GM21717 (cell line): ENCODE data around the gene TSPAN5.
"Not testable (repeated sequence)": the region's sequence is repeated elsewhere in the genome, so short reads cannot be mapped to it uniquely, and the experiment has no call there.

ENCODE experiments used
- ATAC-seq: cut with Tn5 transposase; IDR thresholded peaks from one replicate; pipeline ENCODE4 v1.9.1; 2021; ENCODE audit warnings: mild to moderate bottlenecking, moderate library complexity; ENCODE audit not compliant: unreplicated experiment

The TSPAN5 gene

DNA sequence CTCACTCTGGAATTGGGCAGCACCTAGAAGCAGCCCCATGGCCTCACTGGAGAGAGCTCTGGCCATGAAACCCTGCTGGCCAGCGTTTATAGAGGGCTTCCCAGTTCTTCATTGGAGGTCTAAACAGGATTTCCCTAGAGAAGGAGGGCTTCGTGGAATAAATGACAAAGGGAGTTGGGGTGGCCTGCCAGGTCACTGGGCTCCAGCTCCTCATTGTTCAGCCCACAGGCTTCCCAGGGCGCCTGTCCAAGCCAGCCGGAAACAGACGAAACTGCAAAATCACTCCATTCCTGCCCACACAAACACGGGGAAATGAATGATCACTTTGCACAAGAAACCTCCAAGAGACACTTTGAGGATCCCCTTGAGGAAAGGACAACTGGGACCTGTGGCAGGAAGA is 189.7 kb downstream of the TSPAN5 start:
- no peak for ATAC-seq

DNA sequence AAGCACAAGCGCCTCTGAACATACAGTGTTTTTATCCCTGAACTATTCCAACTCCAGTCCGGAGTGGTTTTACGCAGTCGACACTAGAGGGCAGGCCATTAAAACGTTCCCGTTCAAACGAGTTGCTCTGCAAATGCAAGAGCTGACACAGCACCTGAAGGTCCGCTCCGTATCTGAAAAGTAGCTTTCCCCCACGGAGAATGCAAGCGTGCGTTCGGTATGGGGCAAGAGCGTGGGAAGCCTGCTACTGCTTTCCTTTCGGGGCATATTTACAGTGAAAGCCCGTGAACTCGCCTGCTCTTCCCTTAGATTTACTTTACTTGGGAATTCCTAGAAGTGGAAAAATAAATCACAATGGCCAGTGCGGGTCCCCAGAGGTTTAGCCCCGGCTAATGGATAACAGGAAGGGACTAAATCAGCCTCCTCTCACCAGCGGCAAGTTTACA is 190.8 kb downstream of the TSPAN5 start:
- peak; percentile 95 for ATAC-seq

- ATAC-seq = no peak
These were observed 191.4 kb downstream of the TSPAN5 start for GRCh38 chr4:98466868-98467599.

GRCh38 chr4:98462487-98462886 is 195.9 kb downstream of the TSPAN5 start:
- ATAC-seq = no peak

- not testable (repeated sequence) for ATAC-seq
These were observed 197.1 kb downstream of the TSPAN5 start for GRCh38 chr4:98461121-98461865.

DNA sequence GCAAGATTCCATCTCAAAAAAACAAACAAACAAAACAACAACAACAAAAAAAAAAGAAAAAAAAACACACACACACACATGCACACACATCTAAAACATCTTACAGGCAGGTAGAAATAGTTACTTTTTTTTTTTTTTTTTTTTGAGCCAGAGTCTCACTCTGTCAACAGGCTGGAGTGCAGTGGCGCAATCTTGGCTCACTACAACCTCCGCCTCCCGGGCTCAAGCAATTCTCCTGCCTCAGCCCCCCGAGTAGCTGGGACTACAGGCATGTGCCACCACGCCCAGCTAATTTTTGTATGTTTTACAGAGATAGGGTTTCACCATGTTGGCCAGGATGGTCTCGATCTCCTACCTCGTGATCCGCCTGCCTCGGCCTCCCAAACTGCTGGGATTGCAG is 201.0 kb downstream of the TSPAN5 start:
- not testable (repeated sequence) for ATAC-seq

DNA sequence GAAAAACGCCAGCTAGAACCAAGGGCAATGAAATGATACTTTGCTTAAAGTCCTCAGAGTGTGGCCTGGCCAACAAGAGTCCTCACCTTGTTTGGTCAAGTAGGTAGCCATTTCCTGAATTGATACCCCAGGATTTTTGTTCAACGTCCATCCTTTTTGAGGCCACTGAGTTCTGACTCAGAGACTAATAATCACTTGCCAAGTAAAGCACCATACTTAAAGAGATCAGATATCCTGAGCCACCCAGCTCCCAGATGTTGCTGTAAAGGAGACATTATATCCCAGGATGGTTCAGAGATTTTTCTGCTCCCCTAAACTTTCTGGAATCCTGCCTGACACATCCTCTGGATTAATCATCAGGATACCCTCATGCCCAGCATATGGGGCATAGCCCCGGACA is 206.3 kb downstream of the TSPAN5 start:
- ATAC-seq = no peak

DNA sequence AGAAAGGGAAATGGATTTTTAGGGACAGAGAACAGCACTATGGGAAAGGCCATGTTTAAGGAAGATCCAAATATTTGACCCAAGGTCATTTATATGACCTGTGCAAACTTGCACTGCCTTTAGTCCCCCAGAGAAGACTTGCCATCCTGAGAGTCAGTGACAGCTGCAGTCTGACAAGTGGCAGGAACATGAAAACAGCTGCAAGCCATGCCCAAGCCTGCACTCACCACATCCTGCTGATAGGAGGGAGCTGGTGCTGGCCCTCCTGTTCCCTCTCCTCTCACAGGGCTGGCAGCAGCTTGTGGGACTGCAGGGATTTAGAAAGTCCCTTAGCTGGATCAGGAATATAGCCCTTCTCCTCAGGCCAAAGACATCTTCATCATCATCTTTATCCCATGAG is 209.5 kb downstream of the TSPAN5 start:
- peak; percentile 29 for ATAC-seq

GRCh38 chr4:98447648-98448047 is 210.8 kb downstream of the TSPAN5 start:
- ATAC-seq = no peak

DNA sequence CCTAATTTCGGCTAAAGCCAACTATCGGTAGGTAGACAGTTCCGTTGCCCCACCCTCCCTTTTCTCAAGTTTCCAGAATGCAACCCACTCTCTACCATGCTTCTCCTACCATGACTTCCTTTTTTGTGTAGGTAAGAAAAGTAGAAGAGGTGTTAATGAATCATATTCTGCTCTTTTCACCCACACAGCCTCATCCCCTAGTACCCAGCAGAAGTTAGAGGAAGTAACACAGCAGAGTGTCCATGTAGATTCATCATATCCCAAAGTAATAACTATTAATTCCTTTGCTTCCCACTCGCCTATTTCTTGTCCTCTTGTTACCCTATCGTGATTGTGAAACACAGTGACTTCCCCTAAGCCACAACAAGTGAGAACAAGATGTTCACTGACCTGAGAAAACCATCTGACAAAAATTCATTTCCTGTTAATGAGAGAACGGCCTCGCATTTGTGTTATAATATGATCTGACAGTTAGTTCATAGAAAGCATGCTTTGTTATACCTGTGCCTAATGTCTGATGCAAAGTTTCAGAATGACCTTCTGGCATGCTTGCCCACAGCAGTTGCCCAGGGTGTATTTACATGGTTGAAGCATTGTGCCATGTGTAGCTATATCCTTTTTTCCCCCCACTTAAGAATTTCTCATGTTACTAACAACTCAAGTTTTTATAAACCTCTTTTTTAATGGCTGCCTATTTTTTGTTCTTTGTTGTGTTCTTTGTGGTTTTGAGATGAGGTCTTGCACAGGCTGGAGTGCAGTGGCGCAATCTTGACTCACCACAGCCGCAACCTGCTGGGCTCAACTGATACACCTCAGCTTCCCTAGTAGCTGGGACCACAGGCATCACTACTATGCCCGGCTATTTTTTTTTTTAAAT is 211.7 kb downstream of the TSPAN5 start:
- ATAC-seq = peak; percentile 79

- no peak for ATAC-seq
These were observed 214.0 kb downstream of the TSPAN5 start for GRCh38 chr4:98444371-98444770.

GRCh38 chr4:98434816-98435215 is 223.6 kb downstream of the TSPAN5 start:
- ATAC-seq = no peak

GRCh38 chr4:98433691-98434090 is 224.7 kb downstream of the TSPAN5 start:
- ATAC-seq = no peak

DNA sequence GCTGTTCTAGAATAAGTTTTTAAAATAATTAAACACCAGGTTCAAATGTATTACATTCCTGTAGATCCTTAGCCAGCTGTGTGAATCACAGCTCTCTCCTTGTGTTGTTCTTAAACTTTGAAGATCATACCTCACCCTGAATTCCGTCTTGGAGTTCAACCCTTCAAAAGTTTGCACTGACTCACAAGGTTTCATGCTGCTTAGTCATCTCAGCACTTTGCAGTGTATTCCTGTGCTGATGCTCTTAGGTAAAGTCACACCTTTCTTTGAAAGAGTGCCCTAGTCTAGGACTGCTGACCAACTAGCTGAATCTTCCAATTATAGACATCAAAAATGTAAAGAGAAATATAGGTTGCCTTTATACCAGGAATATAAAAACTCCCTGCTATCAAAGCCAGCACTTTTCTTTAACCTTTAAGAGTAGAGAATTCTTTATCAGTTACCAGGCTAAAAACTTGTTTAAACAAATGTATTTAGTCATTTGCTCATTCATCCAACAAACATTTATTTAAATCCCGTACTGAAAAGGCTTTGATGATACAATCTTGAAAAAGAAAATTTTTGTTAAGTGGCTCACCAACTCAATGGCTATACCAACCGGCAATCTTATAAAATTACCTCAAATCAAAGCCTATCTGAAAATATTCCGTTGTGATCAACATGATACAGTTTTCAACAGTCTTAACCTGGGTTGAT is 227.6 kb downstream of the TSPAN5 start:
- no peak for ATAC-seq

DNA sequence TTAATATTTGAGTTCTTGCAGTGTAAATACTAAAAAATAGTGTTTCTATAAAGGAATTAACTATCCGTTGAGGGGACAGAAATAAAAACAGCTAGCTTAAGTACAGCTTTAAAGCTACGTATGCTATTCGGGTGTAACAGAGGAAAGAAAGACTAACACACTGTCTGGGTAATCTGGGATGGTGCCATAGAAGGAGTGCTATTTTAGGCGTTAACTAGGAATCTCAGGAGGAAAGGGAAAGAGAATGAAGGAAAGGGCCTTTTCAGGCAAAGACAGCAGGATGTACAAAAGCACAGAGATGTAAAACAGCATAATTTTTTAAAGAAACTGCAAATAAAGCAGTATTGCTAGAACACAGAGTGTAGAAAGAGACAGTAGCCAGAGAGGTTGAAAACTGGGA is 235.4 kb downstream of the TSPAN5 start:
- no peak for ATAC-seq

DNA sequence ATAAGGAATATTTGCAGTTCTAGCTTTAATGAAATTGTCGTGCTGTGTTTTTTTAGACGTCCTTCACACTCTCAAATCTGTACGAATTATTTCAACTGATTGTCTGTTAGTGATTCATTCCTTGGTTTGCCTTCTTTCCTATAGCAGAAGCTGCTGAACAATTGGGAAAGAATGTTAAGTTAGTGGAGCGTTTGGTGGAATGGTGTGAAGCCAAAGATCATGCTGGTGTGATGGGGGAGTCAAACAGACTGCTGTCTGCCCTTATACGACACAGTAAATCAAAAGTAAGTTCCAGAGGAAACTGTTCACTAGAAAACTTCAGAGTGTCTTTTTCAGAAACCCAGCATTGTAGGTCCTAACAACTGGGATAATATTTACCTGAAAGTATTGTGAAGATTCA is 237.3 kb downstream of the TSPAN5 start:
- no peak for ATAC-seq
